ENCODE data around the gene ACAA2.

GRCh38 chr18:49744376-49745008 lies 68.8 kb downstream of the ACAA2 start:
- TF ChIP-seq, protein P1, sequence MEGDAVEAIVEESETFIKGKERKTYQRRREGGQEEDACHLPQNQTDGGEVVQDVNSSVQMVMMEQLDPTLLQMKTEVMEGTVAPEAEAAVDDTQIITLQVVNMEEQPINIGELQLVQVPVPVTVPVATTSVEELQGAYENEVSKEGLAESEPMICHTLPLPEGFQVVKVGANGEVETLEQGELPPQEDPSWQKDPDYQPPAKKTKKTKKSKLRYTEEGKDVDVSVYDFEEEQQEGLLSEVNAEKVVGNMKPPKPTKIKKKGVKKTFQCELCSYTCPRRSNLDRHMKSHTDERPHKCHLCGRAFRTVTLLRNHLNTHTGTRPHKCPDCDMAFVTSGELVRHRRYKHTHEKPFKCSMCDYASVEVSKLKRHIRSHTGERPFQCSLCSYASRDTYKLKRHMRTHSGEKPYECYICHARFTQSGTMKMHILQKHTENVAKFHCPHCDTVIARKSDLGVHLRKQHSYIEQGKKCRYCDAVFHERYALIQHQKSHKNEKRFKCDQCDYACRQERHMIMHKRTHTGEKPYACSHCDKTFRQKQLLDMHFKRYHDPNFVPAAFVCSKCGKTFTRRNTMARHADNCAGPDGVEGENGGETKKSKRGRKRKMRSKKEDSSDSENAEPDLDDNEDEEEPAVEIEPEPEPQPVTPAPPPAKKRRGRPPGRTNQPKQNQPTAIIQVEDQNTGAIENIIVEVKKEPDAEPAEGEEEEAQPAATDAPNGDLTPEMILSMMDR (IDR thresholded peaks at IDR 0.05) = no peak
- TF ChIP-seq POLR2A (IDR thresholded peaks at IDR 0.05) = no peak
